ENCODE results near the gene ERLEC1.
"Not testable (repeated sequence)": the region's sequence is repeated elsewhere in the genome, so short reads cannot be mapped to it uniquely, and the experiment has no call there.

The ERLEC1 gene

GRCh38 chr2:53829273-53829979 is 42.6 kb downstream of the ERLEC1 start:
- in situ Hi-C loops (cut with MboI; ENCODE audit: low sequenced_read_pairs), result no loop called here

GRCh38 chr2:53829980-53830290 is 43.1 kb downstream of the ERLEC1 start:
- in situ Hi-C loops (cut with MboI; ENCODE audit: low sequenced_read_pairs), result not testable (repeated sequence)

DNA sequence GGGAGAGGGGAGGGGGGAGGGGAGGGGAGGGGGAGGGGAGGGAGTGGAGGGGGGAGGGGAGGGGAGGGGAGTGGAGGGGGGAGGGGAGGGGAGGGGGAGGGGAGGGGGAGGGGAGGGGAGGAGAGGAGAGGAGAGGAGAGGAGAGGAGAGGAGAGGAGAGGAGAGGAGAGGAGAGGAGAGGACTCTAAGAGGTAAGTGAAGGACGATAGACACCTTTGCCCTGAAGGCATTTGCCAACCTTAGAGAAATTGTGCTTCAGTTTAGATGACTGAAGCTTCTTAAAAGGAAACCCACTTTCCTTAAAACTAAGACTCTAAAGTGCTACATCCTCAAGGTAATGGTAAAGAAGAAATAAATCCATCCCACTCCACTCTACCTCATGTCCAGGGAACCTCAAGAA is 53.7 kb downstream of the ERLEC1 start:
- in situ Hi-C loops (cut with MboI; ENCODE audit: low sequenced_read_pairs), result no loop called here

DNA sequence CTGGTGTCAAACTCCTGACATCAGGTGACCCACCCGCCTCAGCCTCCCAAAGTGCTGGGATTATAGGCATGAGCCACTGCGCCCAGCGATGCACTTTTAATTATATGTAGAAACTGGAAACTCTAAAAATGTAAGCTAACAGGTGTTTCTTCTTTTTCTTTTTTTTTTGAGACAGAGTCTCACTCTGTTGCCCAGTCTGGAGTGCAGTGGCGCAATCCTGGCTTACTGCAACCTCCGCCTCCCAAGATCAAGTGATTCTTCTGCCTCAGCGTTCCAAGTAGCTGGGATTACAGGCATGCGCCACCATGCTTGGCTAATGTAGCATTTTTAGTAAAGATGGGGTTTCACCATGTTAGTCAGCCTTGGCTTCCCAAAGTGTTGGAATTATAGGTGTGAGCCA is 54.8 kb downstream of the ERLEC1 start:
- in situ Hi-C loops (cut with MboI; ENCODE audit: low sequenced_read_pairs), result not testable (repeated sequence)

DNA sequence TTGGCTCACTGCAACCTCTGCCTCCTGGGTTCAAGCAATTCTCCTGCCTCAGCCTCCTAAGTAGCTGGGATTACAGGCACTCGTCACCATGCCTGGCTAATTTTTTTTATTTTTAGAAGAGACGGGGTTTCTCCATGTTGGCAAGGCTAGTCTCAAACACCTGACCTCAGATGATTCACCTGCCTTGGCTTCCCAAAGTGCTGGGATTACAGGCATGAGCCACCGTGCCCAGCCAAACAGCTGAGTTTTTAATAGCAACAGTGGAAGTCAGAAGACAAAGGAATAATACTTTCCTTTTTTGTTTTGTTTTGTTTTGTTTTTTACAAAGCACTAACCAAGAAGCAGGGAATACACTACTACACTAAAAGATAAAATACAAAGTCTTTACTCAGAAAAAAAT is 56.0 kb downstream of the ERLEC1 start:
- in situ Hi-C loops (cut with MboI; ENCODE audit: low sequenced_read_pairs), result no loop called here

- in situ Hi-C loops (cut with MboI; ENCODE audit: low sequenced_read_pairs), result no loop called here
Measured at GRCh38 chr2:53843595-53843994, 56.8 kb downstream of the ERLEC1 start.

GRCh38 chr2:53848062-53848461 is 61.2 kb downstream of the ERLEC1 start:
- in situ Hi-C loops (cut with MboI; ENCODE audit: low sequenced_read_pairs), result no loop called here

- in situ Hi-C loops (cut with MboI; ENCODE audit: low sequenced_read_pairs), result not testable (repeated sequence)
Measured at GRCh38 chr2:53851052-53851757, 64.4 kb downstream of the ERLEC1 start.

DNA sequence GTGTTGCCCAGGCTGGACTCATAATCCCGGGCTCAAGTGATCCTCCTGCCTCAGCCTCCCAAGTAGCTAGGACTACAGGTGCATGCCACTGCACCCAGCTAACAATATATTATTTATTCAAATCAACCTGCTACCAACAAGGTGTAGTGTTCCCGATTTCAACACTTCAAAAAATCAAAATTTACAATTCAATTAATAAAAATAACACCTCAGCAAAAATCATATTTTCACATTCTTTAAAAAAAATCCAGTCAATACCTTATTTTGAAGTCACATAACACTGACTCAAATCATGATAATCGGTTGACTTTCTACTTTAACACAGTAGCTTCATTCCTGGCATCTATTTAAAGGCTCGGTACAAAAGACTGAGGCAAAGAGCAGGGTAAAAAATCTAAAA is 65.7 kb downstream of the ERLEC1 start:
- in situ Hi-C loops (cut with MboI; ENCODE audit: low sequenced_read_pairs), result no loop called here

GRCh38 chr2:53854678-53855077 is 67.8 kb downstream of the ERLEC1 start:
- in situ Hi-C loops (cut with MboI; ENCODE audit: low sequenced_read_pairs), result no loop called here

DNA sequence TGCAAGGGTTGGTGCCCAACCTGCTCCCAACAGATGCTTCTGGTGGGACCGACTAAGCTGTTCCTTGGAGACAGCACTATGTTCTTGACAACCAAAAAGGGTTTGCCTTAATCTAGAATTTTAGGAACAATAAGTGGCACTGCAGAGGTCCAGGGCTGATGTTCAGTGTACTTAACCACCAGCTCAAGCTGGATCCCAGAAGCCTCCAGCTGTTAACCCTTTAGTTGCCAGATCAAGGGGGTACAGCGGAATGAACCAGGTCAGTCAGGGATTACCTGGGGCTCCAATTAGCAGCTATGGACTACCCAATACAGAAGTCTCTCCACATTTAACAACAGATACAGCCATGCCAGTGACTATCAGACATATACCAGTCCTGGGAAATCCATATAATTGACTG is 69.4 kb downstream of the ERLEC1 start:
- in situ Hi-C loops (cut with MboI; ENCODE audit: low sequenced_read_pairs), result no loop called here

GRCh38 chr2:53859206-53860181 is 72.7 kb downstream of the ERLEC1 start, which contains the start of gene GPR75:
GPR75 (minus strand) TSS chr2:53859967; CDS start chr2:53854756, 5,211 bp downstream.
- in situ Hi-C loops (cut with MboI; ENCODE audit: low sequenced_read_pairs), result no loop called here

- in situ Hi-C loops (cut with MboI; ENCODE audit: low sequenced_read_pairs), result no loop called here
Measured at GRCh38 chr2:53861824-53862223, 75.0 kb downstream of the ERLEC1 start.

GRCh38 chr2:53863538-53864227 is 76.8 kb downstream of the ERLEC1 start:
- in situ Hi-C loops (cut with MboI; ENCODE audit: low sequenced_read_pairs), result no loop called here

DNA sequence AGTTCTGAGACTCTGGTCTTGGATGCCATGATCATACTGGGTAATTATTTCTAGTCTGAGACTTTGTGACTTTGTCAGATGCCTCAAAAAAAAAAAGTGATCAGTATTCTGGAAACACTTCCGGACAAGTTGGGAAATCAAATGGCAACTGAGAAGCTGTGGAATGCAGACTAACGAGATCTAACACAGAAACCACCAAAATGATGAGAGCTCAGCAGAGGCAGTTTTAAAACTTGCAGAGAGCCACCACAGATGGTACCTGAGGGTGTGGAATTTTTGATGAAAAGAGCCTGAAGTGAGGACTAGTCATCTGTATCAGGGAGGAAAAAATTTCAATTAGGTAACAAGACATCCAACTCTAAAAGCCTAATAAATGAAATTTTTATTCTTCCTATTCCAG is 78.4 kb downstream of the ERLEC1 start:
- in situ Hi-C loops (cut with MboI; ENCODE audit: low sequenced_read_pairs), result no loop called here

- in situ Hi-C loops (cut with MboI; ENCODE audit: low sequenced_read_pairs), result no loop called here
Measured at GRCh38 chr2:53865962-53866361, 79.1 kb downstream of the ERLEC1 start.

- in situ Hi-C loops (cut with MboI; ENCODE audit: low sequenced_read_pairs), result no loop called here
Measured at GRCh38 chr2:53867169-53867568, 80.3 kb downstream of the ERLEC1 start.

DNA sequence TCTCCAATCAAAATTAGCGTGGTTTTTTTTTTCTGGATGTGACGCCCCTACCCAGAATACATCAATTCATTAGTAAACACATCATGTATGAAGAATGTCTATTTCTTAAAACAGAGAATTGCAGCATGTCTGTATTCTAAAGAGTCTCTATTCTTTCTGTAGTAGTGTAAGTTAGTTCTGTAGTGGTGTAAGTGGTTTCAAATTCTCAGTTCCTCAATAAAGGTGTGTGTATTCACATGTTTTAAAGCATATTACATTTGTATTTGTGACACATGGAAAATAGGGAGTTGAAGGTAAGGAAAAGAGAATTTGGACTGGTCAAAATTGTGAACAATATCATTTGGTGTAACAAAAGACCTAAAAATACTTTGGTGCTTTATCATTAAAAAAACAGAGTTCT is 80.9 kb downstream of the ERLEC1 start:
- in situ Hi-C loops (cut with MboI; ENCODE audit: low sequenced_read_pairs), result no loop called here
